H9 (cell line): ENCODE data around the gene PHF1. TPM values are rescaled to one million over a fixed set of nuclear protein-coding genes. Genes with fewer than 3 reads are reported as not detected.

Source experiments
- DNase-seq: peaks from one replicate; pipeline ENCODE4 v3.0.0-alpha.2; 2017
- H2AFZ ChIP-seq: one replicate; pipeline ENCODE4 v1.6.1; 2013; ENCODE audit warnings: mild to moderate bottlenecking, low read length, control low read depth, moderate library complexity
- H2AK5ac ChIP-seq: 2 replicates; pipeline ENCODE4 v1.6.1; 2013; ENCODE audit warnings: low read length, control low read depth, mixed read lengths; ENCODE audit not compliant: insufficient read length
- H2BK120ac ChIP-seq: one replicate; pipeline ENCODE4 v1.6.1; 2013; ENCODE audit warnings: low read depth, mild to moderate bottlenecking, low read length, control low read depth, inconsistent platforms; ENCODE audit not compliant: poor library complexity, severe bottlenecking
- H2BK12ac ChIP-seq: 2 replicates; pipeline ENCODE4 v1.6.1; 2013; ENCODE audit warnings: low read length, control low read depth, mixed read lengths, low read depth; ENCODE audit not compliant: insufficient read length
- H2BK15ac ChIP-seq: 2 replicates; pipeline ENCODE4 v1.6.1; 2013; ENCODE audit warnings: low read depth, low read length, control low read depth
- H2BK20ac ChIP-seq: one replicate; pipeline ENCODE4 v1.6.1; 2013; ENCODE audit warnings: low read depth, mild to moderate bottlenecking, low read length, control low read depth, inconsistent platforms; ENCODE audit not compliant: poor library complexity, severe bottlenecking
- H2BK5ac ChIP-seq: 2 replicates; pipeline ENCODE4 v1.6.1; 2013; ENCODE audit warnings: low read length, control low read depth, mixed read lengths; ENCODE audit not compliant: insufficient read length
- H3K14ac ChIP-seq: 2 replicates; pipeline ENCODE4 v1.6.1; 2013; ENCODE audit warnings: low read length, control low read depth; ENCODE audit not compliant: insufficient read depth
- H3K18ac ChIP-seq: 2 replicates; pipeline ENCODE4 v1.6.1; 2013; ENCODE audit warnings: low read depth, mild to moderate bottlenecking, mixed read lengths, low read length, control low read depth; ENCODE audit not compliant: insufficient read length
- H3K23ac ChIP-seq: 2 replicates; pipeline ENCODE4 v1.6.1; 2013; ENCODE audit warnings: low read length, control low read depth, mixed read lengths, low read depth; ENCODE audit not compliant: insufficient read length
- H3K23me2 ChIP-seq: 2 replicates; pipeline ENCODE4 v1.6.1; 2013; ENCODE audit warnings: low read depth, mild to moderate bottlenecking, mixed read lengths, low read length, control low read depth; ENCODE audit not compliant: insufficient read length, poor library complexity, severe bottlenecking
- H3K27ac ChIP-seq: 2 replicates; pipeline ENCODE4 v1.5.1; 2013; ENCODE audit warnings: low read length, control low read depth, mixed read lengths, low read depth; ENCODE audit not compliant: insufficient read length
- H3K27me3 ChIP-seq: 2 replicates; pipeline ENCODE4 v1.6.1; 2013; ENCODE audit warnings: low read length, control low read depth, inconsistent platforms; ENCODE audit not compliant: insufficient read depth
- H3K4ac ChIP-seq: 2 replicates; pipeline ENCODE4 v1.6.1; 2013; ENCODE audit warnings: low read depth, mild to moderate bottlenecking, control low read depth, inconsistent platforms, low read length, moderate library complexity
- H3K4me1 ChIP-seq: 2 replicates; pipeline ENCODE4 v1.6.1; 2013; ENCODE audit warnings: low read length, control low read depth, inconsistent platforms; ENCODE audit not compliant: insufficient read depth
- H3K4me2 ChIP-seq: 2 replicates; pipeline ENCODE4 v1.6.1; 2013; ENCODE audit warnings: low read length, control low read depth, mixed read lengths; ENCODE audit not compliant: insufficient read length, insufficient read depth
- H3K56ac ChIP-seq: 2 replicates; pipeline ENCODE4 v1.6.1; 2013; ENCODE audit warnings: low read depth, mild to moderate bottlenecking, mixed read lengths, low read length, control low read depth; ENCODE audit not compliant: insufficient read length
- H3K79me1 ChIP-seq: 2 replicates; pipeline ENCODE4 v1.6.1; 2013; ENCODE audit warnings: low read depth, mild to moderate bottlenecking, moderate library complexity, low read length, control low read depth, inconsistent platforms; ENCODE audit not compliant: insufficient read depth, poor library complexity, severe bottlenecking
- H3K79me2 ChIP-seq: 2 replicates; pipeline ENCODE4 v1.6.1; 2013; ENCODE audit warnings: low read length, control low read depth, inconsistent platforms; ENCODE audit not compliant: insufficient read depth
- H3K9ac ChIP-seq: 2 replicates; pipeline ENCODE4 v1.6.1; 2013; ENCODE audit warnings: low read length, control low read depth, mixed read lengths; ENCODE audit not compliant: insufficient read length; ENCODE audit errors: extremely low read depth
- H3K9me3 ChIP-seq: one replicate; pipeline ENCODE4 v1.6.1; 2013; ENCODE audit warnings: low read depth, low read length, inconsistent platforms; ENCODE audit not compliant: control insufficient read depth
- H3T11ph ChIP-seq: one replicate; pipeline ENCODE4 v1.6.1; 2013; ENCODE audit warnings: mild to moderate bottlenecking, low read length, control low read depth, inconsistent platforms
- H4K20me1 ChIP-seq: one replicate; pipeline ENCODE4 v1.6.1; 2013; ENCODE audit not compliant: control insufficient read depth, insufficient read length, insufficient read depth
- H4K5ac ChIP-seq: 2 replicates; pipeline ENCODE4 v1.6.1; 2013; ENCODE audit warnings: low read depth, mild to moderate bottlenecking, mixed read lengths, low read length, control low read depth; ENCODE audit not compliant: insufficient read length
- H4K8ac ChIP-seq: replicated peaks from 2 replicates; pipeline ENCODE4 v1.6.1; 2013; ENCODE audit warnings: low read length, control low read depth, mixed read lengths, low read depth; ENCODE audit not compliant: insufficient read length
- H4K91ac ChIP-seq: 2 replicates; pipeline ENCODE4 v1.6.1; 2013; ENCODE audit warnings: low read depth, mild to moderate bottlenecking, moderate library complexity, mixed read lengths, low read length, control low read depth; ENCODE audit not compliant: insufficient read length
- H3K27ac Mint-ChIP-seq, 3 experiments: 2 replicates in 2 of 3; 3 replicates in 1 of 3; pipeline ENCODE4 v1.8.0; 2020 to 2021; ENCODE audit warnings: mixed read lengths in 3 of 3, mild to moderate bottlenecking in 1 of 3, moderate library complexity in 1 of 3
- H3K27me3 Mint-ChIP-seq: 2 replicates; pipeline ENCODE4 v1.8.0; 2021; ENCODE audit warnings: low read depth, mild to moderate bottlenecking, moderate library complexity, mixed read lengths
- H3K36me3 Mint-ChIP-seq, 3 experiments: 2 replicates in 2 of 3; 3 replicates in 1 of 3; pipeline ENCODE4 v1.8.0; 2020 to 2021; ENCODE audit warnings: low read depth in 3 of 3, mixed read lengths in 3 of 3; ENCODE audit not compliant: insufficient read depth in 1 of 3
- H3K4me1 Mint-ChIP-seq, 2 experiments: 2 replicates each; pipeline ENCODE4 v1.8.0; 2020; ENCODE audit warnings: mixed read lengths in 2 of 2
- H3K4me3 Mint-ChIP-seq, 2 experiments: 2 replicates in 1 of 2; 3 replicates in 1 of 2; pipeline ENCODE4 v1.8.0; 2020 to 2021; ENCODE audit warnings: mild to moderate bottlenecking in 2 of 2, mixed read lengths in 2 of 2, moderate library complexity in 1 of 2
- H3K9me3 Mint-ChIP-seq, 2 experiments: 2 replicates in 1 of 2; 3 replicates in 1 of 2; pipeline ENCODE4 v1.8.0; 2020; ENCODE audit warnings: mild to moderate bottlenecking in 2 of 2, mixed read lengths in 2 of 2, moderate library complexity in 1 of 2
- CTCF ChIP-seq: fragments of 200-600 bp; sonication (generic); conservative IDR thresholded peaks from 3 replicates; pipeline ENCODE4 v1.8.0; 2021; ENCODE audit warnings: antibody characterized with exemption, mild to moderate bottlenecking
- WGBS: extraction: QIAGEN DNeasy Blood & Tissue Kit; methylation state at CpG from one replicate; pipeline ENCODE4 v1.1.7; 2013; ENCODE audit warnings: missing lambda C conversion rate, low lambda C conversion rate, mixed read lengths; ENCODE audit not compliant: insufficient read length; ENCODE audit errors: extremely low coverage; 5-methylcytosine and 5-hydroxymethylcytosine counted together
- total RNA-seq: library from RNA; stranded (reverse); gene quantifications from 2 replicates; pipeline ENCODE4 v1.2.1, GENCODE V29; 2021

Gene PHF1
- total RNA-seq, 1 experiment from 2014 or later = 56.8 TPM

GRCh38 chr6:33443619-33444504 lies 33.0 kb downstream of the PHF1 start:
- H4K91ac ChIP-seq = no peak overlapping the region
- DNase-seq = no peak
- H3K9me3 Mint-ChIP-seq = no peaks in the 10 kb centered on the region
- H3K4me3 Mint-ChIP-seq = no peak overlapping the region; a peak in 1 of 5 replicates
- H3K9me3 ChIP-seq = no peaks in the 10 kb centered on the region
- H2BK15ac ChIP-seq = no peak overlapping the region
- H3K79me2 ChIP-seq = no peaks in the 10 kb centered on the region
- H3K27ac ChIP-seq = no peak overlapping the region
- H3K79me1 ChIP-seq = no peaks in the 10 kb centered on the region
- peaks cover 0 to 3% of the 10 kb centered on the region in 2 experiments; a peak in 1 of 4 replicates for H3K4me1 Mint-ChIP-seq
- TF ChIP-seq CTCF = no peak
- H3K18ac ChIP-seq = no peak overlapping the region
- H2BK20ac ChIP-seq = no peak overlapping the region
- no peak overlapping the region for H3K9ac ChIP-seq
- H2BK120ac ChIP-seq = no peak overlapping the region
- WGBS = no CpG with 5 or more reads among the region's 18 CpGs
- no peak overlapping the region for H3T11ph ChIP-seq
- H3K4ac ChIP-seq = no peak overlapping the region
- peaks cover 73 to 95% (median 91%) of the 10 kb centered on the region in 3 experiments for H3K36me3 Mint-ChIP-seq
- no peak overlapping the region for H3K23ac ChIP-seq
- no peak overlapping the region for H4K8ac ChIP-seq
- no peaks in the 10 kb centered on the region for H3K23me2 ChIP-seq
- no peaks in the 10 kb centered on the region; the same call in 1 of the 2 replicates for H3K27me3 Mint-ChIP-seq
- H4K20me1 ChIP-seq = no peaks in the 10 kb centered on the region
- no peak overlapping the region for H3K56ac ChIP-seq
- H2AFZ ChIP-seq = no peak overlapping the region
- peak overlapping the region in 1 of 3 experiments; percentile 62; a peak in 1 of 7 replicates for H3K27ac Mint-ChIP-seq
- H3K4me2 ChIP-seq = no peak overlapping the region
- no peak overlapping the region for H2BK12ac ChIP-seq
- no peaks in the 10 kb centered on the region for H3K27me3 ChIP-seq
- no peak overlapping the region for H3K14ac ChIP-seq
- no peak overlapping the region for H2AK5ac ChIP-seq
- H3K4me1 ChIP-seq = no peaks in the 10 kb centered on the region
- H4K5ac ChIP-seq = no peak overlapping the region
- no peak overlapping the region for H2BK5ac ChIP-seq
